Measurements from ENCODE around the gene CNTNAP2. TPM values are rescaled to one million over a fixed set of nuclear protein-coding genes. Genes with fewer than 3 reads are reported as not detected.

The CNTNAP2 gene
- total RNA-seq, 1 donor from 2014 or later, result 0.27 TPM

GRCh38 chr7:146961617-146962016 lies 845.0 kb downstream of the CNTNAP2 start:
- Mint-ChIP-seq H3K9me3 (ENCODE audit: low read depth) (no peaks in the 10 kb centered on the region), H3K4me1 (ENCODE audit: low read depth) (peaks cover 28% of the 10 kb centered on the region), H3K36me3 (ENCODE audit: low read depth) (no peaks in the 10 kb centered on the region), H3K27ac (ENCODE audit: unreplicated experiment) (peak overlapping the region; percentile 84), H3K4me3 (ENCODE audit: unreplicated experiment) (no peak overlapping the region), H3K27me3 (ENCODE audit: low read depth) (no peaks in the 10 kb centered on the region)
- DNase-seq (ENCODE audit: low spot score), result no peak
- TF ChIP-seq CTCF (IDR thresholded peaks at IDR 0.05), result no peak

DNA sequence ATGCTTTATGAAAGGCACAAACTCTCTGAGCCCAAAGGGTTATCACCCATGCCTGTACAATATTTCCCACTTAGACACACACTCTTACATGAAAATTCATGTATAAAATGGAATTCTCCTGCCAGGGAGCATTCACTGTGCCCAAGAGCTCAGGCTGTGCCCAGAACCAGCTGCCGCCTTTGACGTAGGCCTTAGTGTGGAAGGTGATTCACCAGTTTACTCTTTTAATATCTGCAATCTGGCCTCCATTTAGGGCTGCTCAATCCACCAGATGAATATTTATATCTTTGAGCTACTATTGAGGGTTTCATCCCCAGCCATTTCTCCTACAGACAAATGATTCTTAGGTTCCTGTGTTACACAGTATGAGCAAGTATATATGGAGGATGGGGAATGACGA lies 849.7 kb downstream of the CNTNAP2 start:
- Mint-ChIP-seq H3K4me1 (ENCODE audit: low read depth) (peaks cover 10% of the 10 kb centered on the region), H3K27ac (ENCODE audit: unreplicated experiment) (no peak overlapping the region), H3K27me3 (ENCODE audit: low read depth) (no peaks in the 10 kb centered on the region), H3K36me3 (ENCODE audit: low read depth) (peaks cover 1% of the 10 kb centered on the region), H3K9me3 (ENCODE audit: low read depth) (peaks cover 3% of the 10 kb centered on the region), H3K4me3 (ENCODE audit: unreplicated experiment) (no peak overlapping the region)
- TF ChIP-seq CTCF (IDR thresholded peaks at IDR 0.05), result no peak
- no peak for DNase-seq (ENCODE audit: low spot score)

DNA sequence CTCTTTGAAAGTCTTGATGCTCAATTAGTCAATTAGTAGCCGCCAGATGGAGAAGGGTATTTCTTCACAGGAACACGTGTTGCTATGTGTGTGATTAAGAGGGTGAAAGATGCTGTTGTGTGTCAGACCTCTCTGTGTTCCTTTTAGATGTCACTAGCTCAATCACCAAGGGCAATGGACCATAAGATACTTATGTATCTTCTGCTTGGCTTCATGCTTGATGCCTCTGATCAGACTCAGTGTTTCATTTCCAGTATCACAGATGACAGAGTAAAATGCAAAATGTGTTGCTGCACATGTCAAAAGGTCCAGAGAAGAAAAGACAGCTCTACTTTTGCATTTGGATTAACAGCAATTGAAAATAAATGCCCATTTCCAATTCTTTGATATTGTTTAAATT lies 865.9 kb downstream of the CNTNAP2 start:
- H3K36me3 Mint-ChIP-seq (ENCODE audit: low read depth), result no peaks in the 10 kb centered on the region
- no peak for TF ChIP-seq CTCF (IDR thresholded peaks at IDR 0.05)
- H3K27ac Mint-ChIP-seq (ENCODE audit: unreplicated experiment), result no peak overlapping the region
- H3K4me1 Mint-ChIP-seq (ENCODE audit: low read depth), result no peaks in the 10 kb centered on the region
- H3K9me3 Mint-ChIP-seq (ENCODE audit: low read depth), result peaks cover 7% of the 10 kb centered on the region
- H3K4me3 Mint-ChIP-seq (ENCODE audit: unreplicated experiment), result no peak overlapping the region
- peaks cover 4% of the 10 kb centered on the region for H3K27me3 Mint-ChIP-seq (ENCODE audit: low read depth)
- DNase-seq (ENCODE audit: low spot score), result no peak

- no peak for DNase-seq (ENCODE audit: low spot score)
- Mint-ChIP-seq H3K27ac (ENCODE audit: unreplicated experiment) (no peak overlapping the region), H3K9me3 (ENCODE audit: low read depth) (peaks cover 6% of the 10 kb centered on the region), H3K36me3 (ENCODE audit: low read depth) (no peaks in the 10 kb centered on the region), H3K4me3 (ENCODE audit: unreplicated experiment) (no peak overlapping the region), H3K27me3 (ENCODE audit: low read depth) (no peaks in the 10 kb centered on the region), H3K4me1 (ENCODE audit: low read depth) (peaks cover 15% of the 10 kb centered on the region)
- TF ChIP-seq CTCF (IDR thresholded peaks at IDR 0.05), result no peak
These were observed 875.0 kb downstream of the CNTNAP2 start for GRCh38 chr7:146991596-146991995.

DNA sequence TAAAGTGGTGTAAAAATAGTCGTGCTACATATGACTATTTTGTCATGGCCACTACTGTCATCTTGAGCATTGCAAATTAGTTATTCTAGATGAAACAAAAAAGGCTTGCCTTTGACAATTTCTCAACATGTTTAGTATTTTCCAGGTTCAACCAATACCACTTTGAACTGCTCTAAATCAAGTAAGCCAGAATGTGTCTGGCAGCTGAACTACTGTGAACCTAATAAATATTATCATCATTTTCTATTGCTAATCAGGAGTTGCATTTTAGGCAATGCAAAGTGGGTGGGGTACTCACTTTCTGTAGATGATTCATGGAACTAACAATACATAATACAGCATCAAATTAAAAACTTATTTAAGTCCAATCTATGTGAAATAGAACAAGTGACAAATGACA lies 877.2 kb downstream of the CNTNAP2 start:
- Mint-ChIP-seq H3K4me3 (ENCODE audit: unreplicated experiment) (no peak overlapping the region), H3K4me1 (ENCODE audit: low read depth) (peaks cover 15% of the 10 kb centered on the region), H3K9me3 (ENCODE audit: low read depth) (peaks cover 10% of the 10 kb centered on the region), H3K27ac (ENCODE audit: unreplicated experiment) (no peak overlapping the region), H3K27me3 (ENCODE audit: low read depth) (no peaks in the 10 kb centered on the region), H3K36me3 (ENCODE audit: low read depth) (no peaks in the 10 kb centered on the region)
- TF ChIP-seq CTCF (IDR thresholded peaks at IDR 0.05), result no peak
- DNase-seq (ENCODE audit: low spot score), result no peak
